ENCODE measurements around the gene KPNA3.
A peak's percentile ranks its signal among the peaks of the same experiment; 100 is the strongest.
"Not testable (repeated sequence)": the region's sequence is repeated elsewhere in the genome, so short reads cannot be mapped to it uniquely, and the experiment has no call there.

KPNA3 gene

DNA sequence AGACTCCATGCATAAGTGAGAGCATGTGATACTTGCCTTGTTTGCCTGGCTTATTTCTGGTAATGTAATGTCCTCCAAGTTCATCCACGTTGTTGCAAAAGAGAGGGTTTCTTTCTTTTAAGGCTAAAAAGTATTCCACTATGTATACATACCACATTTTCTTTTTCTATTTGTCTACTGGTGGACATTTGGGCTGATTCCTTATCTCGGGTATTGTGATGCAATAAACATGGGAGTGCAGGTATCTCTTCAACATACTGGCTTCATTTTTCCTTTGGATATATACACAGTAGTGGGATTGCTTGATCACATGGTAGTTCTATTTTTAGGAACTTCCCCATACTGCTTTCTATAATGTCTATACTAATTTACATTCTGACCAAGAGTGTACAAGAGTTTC is 51.6 kb downstream of the KPNA3 start:
- no peak for DNase-seq

DNA sequence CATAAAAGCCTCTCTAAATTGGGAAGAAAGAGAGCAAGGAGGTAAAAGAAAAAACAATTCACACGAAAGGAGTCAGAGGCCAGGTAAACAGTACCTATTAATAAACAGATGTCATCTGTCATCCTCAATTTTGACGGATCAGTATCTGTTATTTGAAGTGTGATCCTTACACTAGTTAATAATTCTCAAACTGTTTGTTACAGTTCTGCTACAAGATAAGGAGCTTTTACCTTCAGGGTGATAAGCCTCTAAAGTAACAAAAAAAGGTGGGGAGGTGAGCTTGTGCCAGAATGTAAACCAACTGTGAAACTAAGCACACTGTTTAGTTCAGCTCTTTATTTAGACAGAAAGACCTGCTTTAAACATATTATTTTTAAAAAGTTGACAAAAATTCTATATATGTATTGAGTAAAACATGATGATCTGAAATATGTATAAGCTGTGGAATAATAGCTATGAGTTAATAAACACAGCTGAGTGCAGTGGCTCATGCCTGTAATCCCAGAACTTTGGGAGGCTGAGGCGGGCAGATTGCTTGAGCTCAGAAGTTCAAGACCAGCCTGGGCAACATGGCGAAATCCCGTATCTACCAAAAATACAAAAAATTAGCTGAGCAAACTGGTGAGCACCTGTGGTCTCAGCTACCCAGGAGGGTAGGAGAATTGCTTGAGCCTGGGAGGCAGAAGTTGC is 52.8 kb downstream of the KPNA3 start:
- DNase-seq, result no peak

GRCh38 chr13:49733181-49733951 is 59.1 kb downstream of the KPNA3 start:
- no peak for DNase-seq

- no peak for DNase-seq
Observed at GRCh38 chr13:49731766-49732165, 60.7 kb downstream of the KPNA3 start.

GRCh38 chr13:49716615-49717014 is 75.9 kb downstream of the KPNA3 start:
- no peak for DNase-seq

DNA sequence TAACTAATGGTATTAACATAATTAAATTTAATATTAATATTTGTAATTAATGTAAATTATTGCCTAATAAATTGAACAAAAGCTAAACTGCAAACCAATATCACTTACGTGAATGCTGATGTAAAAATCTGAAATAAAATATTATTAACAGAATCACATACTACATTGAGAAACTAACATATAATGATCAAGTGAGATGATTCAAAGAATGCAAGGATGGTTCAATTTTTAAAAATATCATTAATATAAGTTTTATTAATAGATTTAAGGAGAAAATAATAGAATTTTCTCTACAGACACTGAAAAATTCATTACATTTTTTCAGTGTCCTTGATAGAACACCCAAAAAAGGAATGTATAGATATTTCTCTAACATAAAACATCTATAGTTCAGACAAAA is 77.7 kb downstream of the KPNA3 start:
- DNase-seq, result no peak

DNA sequence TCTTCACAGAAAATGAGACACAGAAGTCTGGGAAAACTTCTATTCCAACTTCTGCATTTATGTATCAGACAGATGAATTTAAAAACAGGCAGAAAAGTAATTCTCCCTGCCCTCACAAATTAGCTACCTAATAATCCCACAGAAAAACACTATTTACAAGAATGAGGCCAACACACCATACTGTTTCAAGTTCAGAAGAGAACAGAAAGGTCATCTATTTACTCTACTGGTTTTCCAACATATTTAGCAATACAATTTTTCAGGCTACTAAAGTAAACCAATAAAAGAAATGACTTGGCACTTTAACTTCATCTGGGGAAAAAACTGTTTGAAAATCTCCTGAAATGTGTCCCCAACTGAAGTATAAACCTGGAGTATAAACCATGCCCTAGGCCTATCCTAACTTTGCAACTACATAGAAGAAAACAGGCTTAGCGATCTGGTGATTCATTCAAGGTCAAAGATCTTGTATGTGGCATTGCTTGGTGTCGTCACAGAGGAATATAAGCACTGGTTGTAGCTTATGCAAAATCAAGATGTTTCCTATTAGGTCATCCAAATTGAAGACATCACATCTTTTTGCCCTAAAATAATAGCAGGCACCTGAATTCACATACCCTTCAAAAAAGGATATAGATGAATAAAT is 81.1 kb downstream of the KPNA3 start:
- no peak for DNase-seq

GRCh38 chr13:49704264-49704663 is 88.2 kb downstream of the KPNA3 start:
- DNase-seq, result not testable (repeated sequence)

GRCh38 chr13:49701491-49701890 is 91.0 kb downstream of the KPNA3 start:
- DNase-seq, result no peak

DNA sequence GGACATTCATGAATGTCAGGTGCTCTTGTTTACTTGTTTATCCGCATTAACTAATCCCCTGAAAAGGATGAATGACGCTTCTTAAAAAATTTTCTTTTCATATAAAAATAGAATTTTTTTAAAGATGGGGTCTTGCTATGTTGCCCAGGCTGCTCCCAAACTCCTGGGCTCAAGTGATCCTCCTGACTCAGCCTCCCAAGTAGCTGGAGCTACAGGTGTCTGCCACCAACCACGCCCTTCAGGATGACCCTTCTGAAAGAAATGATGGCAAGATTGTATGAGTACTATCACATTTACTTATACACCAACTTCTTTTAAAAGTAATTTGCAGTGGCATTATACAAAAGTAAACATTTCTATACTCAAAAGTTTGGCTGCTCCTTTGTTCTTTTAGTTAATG is 95.0 kb downstream of the KPNA3 start:
- no peak for DNase-seq

DNA sequence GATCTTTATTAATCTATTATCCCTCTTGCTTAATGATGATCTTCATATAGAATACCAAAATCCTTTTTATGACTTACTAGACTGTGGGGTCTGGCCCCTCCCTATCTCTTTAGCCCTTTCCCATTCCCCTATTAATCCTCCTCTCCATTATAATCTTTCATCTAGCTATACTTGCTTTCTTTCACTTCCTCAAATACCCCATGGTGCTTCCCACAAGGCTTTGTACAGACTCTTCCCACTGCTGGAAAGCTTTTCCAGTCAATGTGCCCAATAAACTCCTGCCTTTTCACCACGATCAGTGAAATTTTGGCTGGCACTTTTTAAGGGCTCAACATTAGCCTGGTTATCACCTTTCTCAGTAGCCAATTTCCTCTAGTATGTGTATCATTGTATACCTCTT is 98.0 kb downstream of the KPNA3 start:
- no peak for DNase-seq

GRCh38 chr13:49693877-49694276 is 98.6 kb downstream of the KPNA3 start:
- DNase-seq, result no peak

DNA sequence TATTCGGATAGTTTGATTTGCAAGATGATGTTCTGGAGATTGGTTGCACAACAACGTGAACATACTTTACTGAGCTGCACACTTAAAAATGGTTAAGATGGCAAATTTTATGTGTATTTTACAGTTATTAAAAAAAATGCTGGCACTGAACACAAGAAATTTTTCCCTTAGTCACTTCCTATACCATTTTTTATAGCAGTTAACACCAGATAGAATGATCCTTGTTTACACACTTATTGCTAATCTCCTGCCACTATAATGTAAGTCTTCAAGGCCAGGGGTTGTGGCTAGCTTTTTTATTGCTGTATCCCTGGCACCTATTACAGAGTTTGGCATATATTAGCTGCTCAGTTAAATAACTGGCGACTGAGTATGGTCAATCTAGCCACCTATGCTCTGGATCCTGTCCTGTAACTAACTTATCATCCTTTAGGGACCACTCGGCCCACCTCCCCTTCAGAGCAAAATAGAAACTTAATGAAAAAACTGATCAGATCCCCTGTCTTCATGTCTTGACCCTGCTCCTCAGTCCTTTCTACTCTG is 99.2 kb downstream of the KPNA3 start:
- DNase-seq, result no peak

DNA sequence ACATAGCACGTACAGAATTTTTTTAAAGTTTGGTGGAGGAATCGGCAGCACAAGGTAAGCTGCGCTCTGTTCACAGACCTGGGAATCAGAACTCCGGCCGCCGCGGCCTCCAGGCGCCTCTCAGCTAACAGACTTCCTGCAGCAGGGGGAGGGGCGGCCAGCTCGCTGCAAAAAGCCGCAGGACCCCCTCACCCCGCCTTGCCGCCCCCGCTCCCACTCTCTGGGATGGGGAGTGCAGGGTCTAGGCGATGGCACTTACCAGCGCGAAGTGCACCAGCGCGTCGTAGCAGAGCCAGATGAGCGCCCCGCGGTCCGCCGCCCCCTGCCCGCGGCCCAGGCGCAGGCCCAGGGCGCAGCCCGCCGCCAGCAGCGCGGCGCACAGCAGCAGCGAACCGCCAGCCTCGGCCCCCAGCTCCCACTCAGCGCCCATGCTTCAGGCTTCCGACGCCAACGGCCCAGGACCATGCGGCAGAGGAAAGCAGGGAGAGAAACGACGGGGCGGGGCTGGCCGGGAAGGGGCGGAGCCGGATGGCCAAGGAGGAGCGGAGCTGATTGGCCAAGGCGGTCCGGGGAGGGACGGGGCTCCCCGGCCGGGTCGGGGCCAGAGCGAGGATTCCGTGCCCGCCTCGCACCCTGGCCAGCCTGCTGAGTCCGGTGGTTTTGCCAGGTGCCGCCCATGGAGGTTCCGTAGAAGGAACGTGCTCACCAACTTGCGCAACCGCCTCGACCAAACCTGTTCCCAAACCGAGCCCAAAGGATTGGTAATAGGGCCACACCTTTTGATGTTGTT is 101.3 kb downstream of the KPNA3 start, which contains the start of gene EBPL:
TSS of gene EBPL (minus strand) at position 492 of the 790 bp plus-strand sequence. CDS start at position 430, 62 bp downstream.
- DNase-seq, result peak; percentile 57

DNA sequence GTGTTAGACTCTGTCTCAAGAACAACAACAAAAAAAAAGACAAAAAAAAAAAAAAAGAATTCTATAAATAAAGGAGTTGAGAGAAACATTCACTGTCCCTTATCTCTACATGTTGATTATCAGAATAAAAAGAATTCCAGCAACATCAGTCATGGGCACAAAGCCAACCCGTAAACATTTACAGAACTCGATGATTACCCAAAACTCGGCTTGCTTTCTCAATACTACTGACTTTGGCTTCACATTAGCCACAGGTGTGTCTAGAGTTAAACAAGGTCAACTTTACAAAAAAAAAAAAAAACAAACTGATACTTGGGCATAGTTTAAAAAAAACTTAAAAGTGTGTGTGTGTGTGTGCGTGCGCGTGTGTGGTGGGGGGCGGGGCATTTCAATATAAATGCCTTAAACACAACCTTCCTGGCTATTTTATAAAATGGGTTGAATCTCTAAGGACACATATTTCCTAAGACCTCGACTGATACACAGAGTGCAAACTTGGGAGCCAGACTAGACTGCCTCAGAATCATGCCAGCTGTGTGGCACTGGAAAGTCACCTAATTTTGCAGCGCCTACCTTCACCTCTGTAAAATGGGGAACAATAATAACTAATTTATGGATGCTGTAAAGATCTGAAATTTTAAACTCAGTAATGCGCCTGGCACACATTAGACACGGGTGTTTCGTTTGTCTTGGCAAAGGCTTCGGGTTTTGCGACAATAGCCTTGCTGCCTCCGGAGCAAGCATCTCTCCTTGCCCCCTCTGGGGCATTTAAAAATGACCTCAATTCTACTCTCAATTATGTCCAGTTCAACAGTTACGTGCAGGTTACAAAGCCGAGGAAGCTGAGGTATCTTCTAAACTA is 102.1 kb downstream of the KPNA3 start:
- DNase-seq, result no peak

DNA sequence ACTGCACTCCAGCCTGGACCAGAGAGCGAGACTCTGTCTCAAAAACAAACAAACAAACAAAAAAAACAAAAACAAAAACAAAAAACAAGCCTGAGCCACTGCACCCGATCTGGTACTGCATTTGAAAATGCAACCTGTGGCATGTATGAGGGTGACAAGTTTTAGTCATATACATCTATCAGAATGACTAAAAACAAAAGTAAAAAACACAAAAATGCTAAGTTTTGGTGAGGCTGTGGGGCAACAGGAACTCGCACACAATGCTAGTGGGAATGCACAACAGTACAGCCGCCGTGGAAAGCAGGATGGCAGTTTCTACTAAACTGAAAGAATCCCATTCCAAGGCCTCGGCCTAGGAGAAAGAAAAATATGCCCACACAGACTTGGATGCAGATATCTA is 109.0 kb downstream of the KPNA3 start:
- no peak for DNase-seq

GRCh38 chr13:49681842-49682435 is 110.5 kb downstream of the KPNA3 start:
- no peak for DNase-seq

DNA sequence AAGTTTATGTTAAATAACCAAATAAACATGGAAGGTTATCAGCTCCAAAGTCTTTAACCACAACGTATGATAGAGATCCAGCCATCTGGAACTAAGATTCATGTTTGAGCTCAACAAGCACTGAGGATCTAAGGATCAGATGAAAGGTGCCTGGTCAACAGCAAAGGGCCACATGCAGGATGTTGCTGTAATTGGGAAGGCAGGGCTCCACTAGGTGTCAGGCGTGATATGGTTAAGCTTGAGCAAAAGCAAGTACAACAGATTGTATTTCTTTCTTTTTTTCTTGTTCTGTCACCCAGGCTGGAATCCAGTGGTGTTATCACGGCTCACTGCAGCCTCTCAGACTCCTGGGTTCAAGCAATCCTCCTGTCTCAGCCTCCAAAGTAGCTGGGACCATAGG is 113.2 kb downstream of the KPNA3 start:
- DNase-seq, result no peak

DNA sequence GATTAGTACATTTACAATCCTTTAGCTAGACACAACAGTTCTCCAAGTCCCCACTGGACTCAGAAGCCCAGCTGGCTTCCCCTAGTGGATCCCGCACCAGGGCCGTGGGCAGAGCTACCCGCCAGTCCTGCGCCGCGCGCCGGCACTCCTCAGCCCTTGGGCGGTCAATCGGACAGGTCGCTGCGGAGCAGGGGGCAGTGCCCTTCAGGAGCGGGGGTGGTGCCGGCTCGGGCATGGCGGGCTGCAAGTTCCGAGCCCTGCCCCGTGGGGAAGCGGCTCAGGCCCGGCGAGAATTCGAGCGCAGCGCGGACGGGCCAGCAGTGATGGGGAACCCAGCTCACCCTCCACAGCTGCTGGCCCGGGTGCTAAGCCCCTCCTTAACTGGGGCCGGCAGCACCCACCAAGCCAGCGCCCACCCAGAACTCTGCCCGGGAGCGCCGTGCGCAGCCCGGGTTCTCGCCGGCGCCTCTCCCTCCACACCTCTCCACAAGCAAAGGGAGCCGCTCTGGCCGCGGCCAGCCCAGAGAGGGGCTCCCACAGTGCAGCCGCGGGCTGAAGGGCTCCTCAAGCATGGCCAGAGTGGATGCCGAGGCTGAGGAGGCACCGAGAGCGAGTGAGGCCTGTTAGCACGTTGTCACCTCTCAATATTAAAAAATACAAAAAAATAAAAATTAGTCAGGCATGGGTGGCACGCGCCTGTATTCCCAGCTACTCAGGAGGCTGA is 114.1 kb downstream of the KPNA3 start:
- DNase-seq, result no peak

GRCh38 chr13:49676581-49677298 is 115.7 kb downstream of the KPNA3 start:
- no peak for DNase-seq
